Panc1 (cell line): ENCODE measurements around the gene TAPBPL. TPM values are rescaled to one million over a fixed set of nuclear protein-coding genes. Genes with fewer than 3 reads are reported as not detected.
"Not testable (repeated sequence)": the region's sequence is repeated elsewhere in the genome, so short reads cannot be mapped to it uniquely, and the experiment has no call there.

ENCODE experiments used
- ATAC-seq: fragments of 200-7000 bp; cut with Tn5 transposase; 2 replicates; pipeline ENCODE4 v1.9.1; 2020; ENCODE audit warnings: mild to moderate bottlenecking, moderate library complexity
- BruUV-seq: library from RNA; stranded (reverse); fragments of 400-500 nt; replicated peaks from 2 replicates; lab custom pipeline; 2021; lab: Mats Ljungman, UMichigan
- CTCF ChIA-PET: fragments of 300-600 bp; sonication (Branson Sonifier 250); formaldehyde crosslinking; loops from one replicate; lab custom pipeline; 2022; ENCODE audit warnings: antibody characterized with exemption; lab: Charles Lee
- POLR2A ChIA-PET: fragments of 300-600 bp; sonication (Branson Sonifier 250); formaldehyde crosslinking; loops from one replicate; lab custom pipeline; 2022; ENCODE audit warnings: antibody characterized with exemption; lab: Charles Lee
- DNase-seq: peaks from one replicate; pipeline ENCODE4 v3.0.0-alpha.2; 2010; ENCODE audit warnings: low read depth, low spot score
- H3K27ac ChIP-seq: 2 replicates; pipeline ENCODE4 v1.5.1; 2011; ENCODE audit warnings: mild to moderate bottlenecking, low read length, inconsistent platforms
- H3K27me3 ChIP-seq: fragments of 200-500 bp; sonication (Bioruptor generic); 2 replicates; pipeline ENCODE4 v1.6.0; 2014; ENCODE audit warnings: low read length, inconsistent platforms; ENCODE audit not compliant: control insufficient read depth, insufficient read depth
- H3K36me3 ChIP-seq: fragments of 200-500 bp; sonication (Bioruptor generic); 2 replicates; pipeline ENCODE4 v1.5.1; 2014; ENCODE audit warnings: inconsistent platforms, mild to moderate bottlenecking, low read length, moderate library complexity; ENCODE audit not compliant: control insufficient read depth, insufficient read depth
- H3K4me1 ChIP-seq: 2 replicates; pipeline ENCODE4 v1.5.1; 2011; ENCODE audit warnings: inconsistent platforms, mild to moderate bottlenecking, low read length, moderate library complexity; ENCODE audit not compliant: control insufficient read depth, insufficient read depth
- H3K4me3 ChIP-seq, 2 experiments: 2 replicates each; pipeline ENCODE4 v1.5.1; 2011 to 2012; ENCODE audit warnings: low read depth in 2 of 2, low read length in 2 of 2, mild to moderate bottlenecking in 2 of 2, inconsistent platforms in 1 of 2, moderate library complexity in 1 of 2
- H3K9me3 ChIP-seq: fragments of 200-500 bp; sonication (Bioruptor generic); 2 replicates; pipeline ENCODE4 v1.5.1; 2014; ENCODE audit warnings: low read depth, mild to moderate bottlenecking, inconsistent platforms, low read length, moderate library complexity; ENCODE audit not compliant: control insufficient read depth, insufficient read depth
- CTCF ChIP-seq: fragments of 450-650 bp; IDR thresholded peaks from 2 replicates; pipeline ENCODE4 v1.5.1; 2017; ENCODE audit warnings: mild to moderate bottlenecking
- POLR2AphosphoS5 ChIP-seq: IDR thresholded peaks from 2 replicates; pipeline ENCODE4 v1.6.1; 2012; ENCODE audit warnings: mild to moderate bottlenecking, low read depth, low read length, moderate library complexity
- REST ChIP-seq, 2 experiments: IDR thresholded peaks; 2 replicates each; pipeline ENCODE4 v1.6.1; 2011 to 2012; ENCODE audit warnings: low read depth in 2 of 2, control low read depth in 1 of 2, low read length in 1 of 2, mild to moderate bottlenecking in 1 of 2, moderate library complexity in 1 of 2; ENCODE audit not compliant: insufficient read depth in 1 of 2
- SIN3A ChIP-seq: IDR thresholded peaks from 2 replicates; pipeline ENCODE4 v1.6.1; 2012; ENCODE audit warnings: low read depth, mild to moderate bottlenecking, low read length, moderate library complexity, borderline replicate concordance; ENCODE audit not compliant: insufficient read depth
- TCF7L2 ChIP-seq: IDR thresholded peaks from 2 replicates; pipeline ENCODE4 v1.6.1; 2011; ENCODE audit warnings: mild to moderate bottlenecking, low read depth, low read length, inconsistent platforms
- in situ Hi-C: cut with HindIII; loops from 2 replicates; pipeline ENCODE4 v1.10.0; 2016; ENCODE audit warnings: low sequenced_read_pairs, low pct_unique_long_range_greater_than_20kb
- intact Hi-C: fragments of 100-400 bp; cut with micrococcal nuclease; formaldehyde crosslinking; loops from one replicate; pipeline ENCODE4 v1.10.0; 2022; ENCODE audit not compliant: unreplicated experiment
- total RNA-seq: library from RNA; stranded (reverse); gene quantifications from one replicate; pipeline ENCODE4 v1.2.1, GENCODE V29; 2021; ENCODE audit not compliant: unreplicated experiment

Gene TAPBPL
- total RNA-seq, 1 experiment from 2014 or later: 7.8 TPM

GRCh38 chr12:6471989-6472360 is 20.1 kb downstream of the TAPBPL start:
- in situ Hi-C loops (no loop called here), intact Hi-C loops (no loop called here)
- H3K27me3 ChIP-seq: no peaks in the 10 kb centered on the region
- H3K4me3 ChIP-seq: no peak overlapping the region
- DNase-seq (no peak), ATAC-seq (no peak)
- CTCF ChIA-PET: no interaction called here
- no TSS peak for BruUV-seq
- peaks cover 14% of the 10 kb centered on the region for H3K4me1 ChIP-seq
- POLR2A ChIA-PET: no interaction called here
- H3K36me3 ChIP-seq: no peaks in the 10 kb centered on the region; the same call in 1 of the 2 replicates
- H3K27ac ChIP-seq: no peak overlapping the region
- H3K9me3 ChIP-seq: no peaks in the 10 kb centered on the region
- TF ChIP-seq POLR2AphosphoS5: no peak
- TF ChIP-seq CTCF: no peak

GRCh38 chr12:6472491-6472890 is 20.6 kb downstream of the TAPBPL start:
- Histone ChIP-seq H3K4me1 (peaks cover 14% of the 10 kb centered on the region), H3K9me3 (no peaks in the 10 kb centered on the region), H3K4me3 (no peak overlapping the region), H3K36me3 (no peaks in the 10 kb centered on the region; the same call in 1 of the 2 replicates), H3K27me3 (no peaks in the 10 kb centered on the region), H3K27ac (no peak overlapping the region)
- intact Hi-C loops (no loop called here), in situ Hi-C loops (no loop called here)
- TF ChIP-seq POLR2AphosphoS5 (no peak), SIN3A (no peak), REST (IDR thresholded peaks at IDR 0.05; ENCODE audit: insufficient read depth in 1 of 2, low read depth in 2 of 2, low read length in 1 of 2) (no peak), CTCF (no peak), TCF7L2 (no peak)
- ChIA-PET POLR2A (interaction anchor here (0.6 kb wide), 1 partner anchor 14 kb away, joined by 3 read pairs; no protein-coding TSS in a partner anchor), CTCF (no interaction called here)
- ATAC-seq: no peak
- BruUV-seq: no TSS peak
- DNase-seq: no peak

GRCh38 chr12:6475233-6475975 is 23.6 kb downstream of the TAPBPL start:
- H3K4me1 ChIP-seq, H3K4me3 ChIP-seq, H3K27me3 ChIP-seq, H3K9me3 ChIP-seq, BruUV-seq, POLR2A ChIA-PET, ATAC-seq, DNase-seq, H3K36me3 ChIP-seq, H3K27ac ChIP-seq, CTCF ChIA-PET, intact Hi-C loops, in situ Hi-C loops: not testable (repeated sequence)
